ENCODE data around the gene AEBP2.

The AEBP2 gene

GRCh38 chr12:19553175-19553574, 113.9 kb downstream of the AEBP2 start:
- no peak for DNase-seq (ENCODE audit: low spot score)

GRCh38 chr12:19561411-19561961, 122.2 kb downstream of the AEBP2 start:
- DNase-seq (ENCODE audit: low spot score): no peak

All from LoVo (cell line).